Ishikawa (cell line): ENCODE data around the gene ACSL5.

ENCODE experiments used
- CEBPB ChIP-seq: IDR thresholded peaks from 2 replicates; pipeline ENCODE4 v1.6.1; 2012
- CREB1 ChIP-seq: IDR thresholded peaks from 2 replicates; pipeline ENCODE4 v1.6.1; 2012; ENCODE audit warnings: low read depth
- EGR1 ChIP-seq: IDR thresholded peaks from 2 replicates; pipeline ENCODE4 v1.6.1; 2012
- EP300 ChIP-seq: IDR thresholded peaks from 2 replicates; pipeline ENCODE4 v1.6.1; 2012; ENCODE audit warnings: borderline replicate concordance
- FOXM1 ChIP-seq: IDR thresholded peaks from 2 replicates; pipeline ENCODE4 v1.6.1; 2012; ENCODE audit warnings: low read depth, borderline replicate concordance
- MAX ChIP-seq: IDR thresholded peaks from 2 replicates; pipeline ENCODE4 v1.6.1; 2012
- NFIC ChIP-seq: IDR thresholded peaks from 2 replicates; pipeline ENCODE4 v1.6.1; 2012
- RAD21 ChIP-seq: IDR thresholded peaks from 2 replicates; pipeline ENCODE4 v1.6.1; 2012; ENCODE audit warnings: low read depth
- REST ChIP-seq: IDR thresholded peaks from 2 replicates; pipeline ENCODE4 v1.6.1; 2012; ENCODE audit warnings: low read depth, mild to moderate bottlenecking
- TAF1 ChIP-seq: IDR thresholded peaks from 2 replicates; pipeline ENCODE4 v1.6.1; 2012; ENCODE audit warnings: low read depth, mild to moderate bottlenecking
- TCF12 ChIP-seq: IDR thresholded peaks from 2 replicates; pipeline ENCODE4 v1.6.1; 2012; ENCODE audit warnings: low read depth
- TEAD4 ChIP-seq: IDR thresholded peaks from 2 replicates; pipeline ENCODE4 v1.6.1; 2012
- USF1 ChIP-seq: IDR thresholded peaks from 2 replicates; pipeline ENCODE4 v1.6.1; 2012
- YY1 ChIP-seq: IDR thresholded peaks from 2 replicates; pipeline ENCODE4 v1.6.1; 2012; ENCODE audit warnings: low read depth
- ZBTB7A ChIP-seq: IDR thresholded peaks from 2 replicates; pipeline ENCODE4 v1.6.1; 2012; ENCODE audit warnings: low read depth

ACSL5 gene

GRCh38 chr10:112330607-112331160, 43.2 kb upstream of the ACSL5 start:
- TF ChIP-seq RAD21 (no peak), MAX (no peak), CEBPB (no peak), EP300 (no peak), TCF12 (no peak), TEAD4 (no peak)

GRCh38 chr10:112332022-112332421, 41.9 kb upstream of the ACSL5 start:
- no peak for TF ChIP-seq EGR1
- TF ChIP-seq CREB1, result no peak
- no peak for TF ChIP-seq ZBTB7A
- no peak for TF ChIP-seq MAX
- no peak for TF ChIP-seq FOXM1
- TF ChIP-seq TCF12, result no peak
- no peak for TF ChIP-seq RAD21
- TF ChIP-seq TAF1, result no peak
- no peak for TF ChIP-seq EP300
- no peak for TF ChIP-seq CEBPB
- no peak for TF ChIP-seq YY1
- no peak for TF ChIP-seq REST
- no peak for TF ChIP-seq NFIC
- no peak for TF ChIP-seq USF1
- no peak for TF ChIP-seq TEAD4

- TF ChIP-seq CEBPB (no peak), EP300 (no peak), TCF12 (no peak), ZBTB7A (no peak), USF1 (no peak), TAF1 (no peak), NFIC (no peak; the same call in 1 of the 2 replicates), MAX (no peak), CREB1 (no peak), REST (no peak), YY1 (no peak), FOXM1 (no peak), EGR1 (no peak), RAD21 (no peak), TEAD4 (no peak)
These were observed 41.2 kb upstream of the ACSL5 start for GRCh38 chr10:112332509-112333228.

- TF ChIP-seq CEBPB, result no peak
- no peak for TF ChIP-seq FOXM1
- TF ChIP-seq TEAD4, result no peak
- TF ChIP-seq TAF1, result no peak
- TF ChIP-seq USF1, result no peak
- no peak for TF ChIP-seq ZBTB7A
- no peak for TF ChIP-seq TCF12
- TF ChIP-seq YY1, result no peak
- TF ChIP-seq MAX, result no peak
- TF ChIP-seq EGR1, result no peak
- TF ChIP-seq EP300, result no peak
- TF ChIP-seq REST, result no peak
- TF ChIP-seq RAD21, result no peak
- no peak for TF ChIP-seq CREB1
- TF ChIP-seq NFIC, result no peak
These were observed 40.5 kb upstream of the ACSL5 start for GRCh38 chr10:112333452-112333851.
